CD4-positive, alpha-beta T cell (primary cell): ENCODE measurements around the gene HIVEP1. TPM values are rescaled to one million over a fixed set of nuclear protein-coding genes. Genes with fewer than 3 reads are reported as not detected.

Source experiments
- ATAC-seq: fragments of 200-7000 bp; cut with Tn5 transposase; one replicate; pipeline ENCODE4 v1.10.0; 2022; ENCODE audit warnings: mild to moderate bottlenecking; ENCODE audit not compliant: poor library complexity
- CTCF ChIA-PET: fragments of 350-600 bp; sonication (Branson Sonifier 250); formaldehyde crosslinking; loops from one replicate; lab custom pipeline; 2021; ENCODE audit warnings: antibody characterized with exemption, inconsistent platforms; lab: Charles Lee
- POLR2A ChIA-PET: fragments of 350-600 bp; sonication (Branson Sonifier 250); formaldehyde crosslinking; loops from one replicate; lab custom pipeline; 2021; ENCODE audit warnings: antibody characterized with exemption, inconsistent platforms; lab: Charles Lee
- DNase-seq, 14 experiments: peaks; one replicate each; pipeline ENCODE4 v3.0.0-alpha.2; 2013 to 2020; ENCODE audit warnings: mixed read lengths in 2 of 14
- H3K27ac ChIP-seq, 2 donors: one replicate each; pipeline versions ENCODE4 v1.5.1 to v1.7.0; 2013; ENCODE audit warnings: low read length in 2 of 2, low read depth in 1 of 2, mild to moderate bottlenecking in 1 of 2
- H3K27me3 ChIP-seq, 2 experiments: 1 replicate in 1 of 2; 2 replicates in 1 of 2; pipeline versions ENCODE4 v1.6.1 to v1.7.0; 2013; ENCODE audit warnings: low read length in 2 of 2, control low read depth in 1 of 2, mild to moderate bottlenecking in 1 of 2, moderate library complexity in 1 of 2; ENCODE audit not compliant: insufficient read depth in 2 of 2, control insufficient read depth in 1 of 2
- H3K36me3 ChIP-seq: one replicate; pipeline ENCODE4 v1.6.1; 2013; ENCODE audit warnings: low read length, control low read depth; ENCODE audit not compliant: insufficient read depth
- H3K4me1 ChIP-seq: one replicate; pipeline ENCODE4 v1.6.1; 2013; ENCODE audit warnings: low read length, control low read depth; ENCODE audit not compliant: insufficient read depth
- H3K4me3 ChIP-seq: one replicate; pipeline ENCODE4 v1.5.1; 2013; ENCODE audit warnings: mild to moderate bottlenecking, low read length, moderate library complexity
- H3K9me3 ChIP-seq, 2 experiments: 1 replicate in 1 of 2; 2 replicates in 1 of 2; pipeline versions ENCODE4 v1.6.1 to v1.7.0; 2013; ENCODE audit warnings: low read length in 2 of 2, mild to moderate bottlenecking in 2 of 2, control low read depth in 1 of 2, moderate library complexity in 1 of 2; ENCODE audit not compliant: control insufficient read depth in 1 of 2, insufficient read depth in 1 of 2
- H3K27ac Mint-ChIP-seq: one replicate; pipeline ENCODE4 v1.8.0; 2020; ENCODE audit warnings: mixed read lengths
- H3K27me3 Mint-ChIP-seq: one replicate; pipeline ENCODE4 v1.8.0; 2021; ENCODE audit warnings: mixed read lengths
- H3K36me3 Mint-ChIP-seq: one replicate; pipeline ENCODE4 v1.8.0; 2021; ENCODE audit warnings: low read depth, mixed read lengths
- H3K4me1 Mint-ChIP-seq: one replicate; pipeline ENCODE4 v1.8.0; 2021; ENCODE audit warnings: low read depth, mixed read lengths
- H3K4me3 Mint-ChIP-seq: one replicate; pipeline ENCODE4 v1.8.0; 2020; ENCODE audit warnings: mild to moderate bottlenecking, mixed read lengths
- H3K9me3 Mint-ChIP-seq: one replicate; pipeline ENCODE4 v1.8.0; 2020; ENCODE audit warnings: mixed read lengths
- intact Hi-C, 2 experiments: fragments of 100-400 bp; cut with DNase I in 1 of 2; cut with micrococcal nuclease in 1 of 2; formaldehyde crosslinking; loops; one replicate each; pipeline versions ENCODE4 v1.15.1 to v1.9.0; 2023 to 2025; cut with DNase I, micrococcal nuclease
- total RNA-seq, 174 experiments: library from RNA in 2 of 174; stranded (reverse) in 2 of 174; gene quantifications; one replicate each; pipeline ENCODE4 v1.2.3 and lab custom pipeline; 2021 to 2026
- TF ChIP-seq, protein P1 (sequence below): fragments of 200-600 bp; IDR thresholded peaks from one replicate; pipeline ENCODE4 v1.8.0; 2022; ENCODE audit warnings: antibody characterized with exemption, mild to moderate bottlenecking

Gene HIVEP1
- total RNA-seq, 2 experiments from 2014 or later, result 76.3 to 78.8 TPM

DNA sequence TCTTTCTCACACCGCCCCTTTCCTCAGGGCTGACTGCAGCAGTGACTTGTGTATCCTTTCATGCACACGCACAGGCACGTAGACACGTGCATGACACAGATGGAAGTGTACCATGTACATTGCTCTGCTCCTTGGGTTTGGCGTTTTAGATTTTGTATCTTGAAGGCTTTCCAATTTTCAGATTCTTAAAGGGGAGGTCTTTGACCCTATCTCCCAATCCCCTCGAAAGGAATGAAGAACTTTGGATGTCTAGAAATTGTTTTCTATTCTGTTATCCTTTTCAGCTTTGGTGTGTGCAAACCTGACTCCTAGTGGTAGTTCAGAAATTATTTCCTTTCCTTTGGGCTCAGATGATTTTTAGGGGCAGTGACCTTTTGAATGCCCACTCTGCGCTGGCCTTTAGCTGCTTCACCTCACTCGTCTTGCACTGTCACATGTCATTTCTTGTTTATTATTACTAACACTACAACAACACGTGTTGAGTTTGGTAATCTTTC lies 63.0 kb downstream of the HIVEP1 start:
- ATAC-seq, result peak; percentile 91
- H3K27ac Mint-ChIP-seq, result no peak overlapping the region

DNA sequence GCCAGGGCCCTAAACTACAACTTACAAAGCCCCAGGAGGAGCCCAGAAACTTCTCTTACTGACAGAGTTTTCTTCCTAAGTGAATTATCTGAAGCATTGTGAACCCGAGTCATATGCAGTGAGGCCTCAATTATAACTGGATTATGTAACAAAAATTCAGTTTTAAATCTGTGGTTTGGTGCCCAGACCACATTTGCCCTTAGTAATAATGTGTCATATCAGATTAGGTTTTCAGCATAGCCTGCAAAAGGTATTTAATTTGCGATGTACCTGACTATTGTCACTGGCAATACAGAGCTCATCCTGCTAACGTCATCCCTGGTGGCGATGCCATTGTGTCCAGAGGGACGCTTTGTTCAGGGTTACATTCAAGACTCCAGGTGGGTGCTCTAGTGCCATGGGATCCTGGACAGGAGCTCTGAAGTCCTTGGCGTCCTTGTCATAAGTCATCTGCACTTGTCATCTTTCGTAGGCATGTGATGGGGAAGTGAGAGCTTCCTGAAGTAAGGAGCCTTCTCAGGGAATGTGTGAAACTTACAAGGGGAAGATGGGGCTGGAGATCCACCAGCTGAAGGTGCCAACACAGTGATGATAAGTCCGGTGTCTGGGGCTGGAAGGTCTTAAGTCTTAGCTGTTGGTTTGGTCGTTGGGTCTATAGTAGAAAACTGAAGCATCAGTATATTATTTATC lies 65.1 kb downstream of the HIVEP1 start:
- Histone ChIP-seq H3K4me3 (no peak overlapping the region), H3K36me3 (peaks cover 12% of the 10 kb centered on the region), H3K27ac (no peak overlapping the region), H3K9me3 (no peaks in the 10 kb centered on the region), H3K4me1 (peaks cover 6% of the 10 kb centered on the region), H3K27me3 (no peaks in the 10 kb centered on the region)
- ChIA-PET POLR2A (no interaction called here), CTCF (no interaction called here)
- Mint-ChIP-seq H3K27ac (no peak overlapping the region), H3K27me3 (no peaks in the 10 kb centered on the region), H3K4me3 (no peak overlapping the region), H3K4me1 (peaks cover 70% of the 10 kb centered on the region), H3K36me3 (peaks cover 7% of the 10 kb centered on the region), H3K9me3 (no peaks in the 10 kb centered on the region)
- TF ChIP-seq, protein P1, sequence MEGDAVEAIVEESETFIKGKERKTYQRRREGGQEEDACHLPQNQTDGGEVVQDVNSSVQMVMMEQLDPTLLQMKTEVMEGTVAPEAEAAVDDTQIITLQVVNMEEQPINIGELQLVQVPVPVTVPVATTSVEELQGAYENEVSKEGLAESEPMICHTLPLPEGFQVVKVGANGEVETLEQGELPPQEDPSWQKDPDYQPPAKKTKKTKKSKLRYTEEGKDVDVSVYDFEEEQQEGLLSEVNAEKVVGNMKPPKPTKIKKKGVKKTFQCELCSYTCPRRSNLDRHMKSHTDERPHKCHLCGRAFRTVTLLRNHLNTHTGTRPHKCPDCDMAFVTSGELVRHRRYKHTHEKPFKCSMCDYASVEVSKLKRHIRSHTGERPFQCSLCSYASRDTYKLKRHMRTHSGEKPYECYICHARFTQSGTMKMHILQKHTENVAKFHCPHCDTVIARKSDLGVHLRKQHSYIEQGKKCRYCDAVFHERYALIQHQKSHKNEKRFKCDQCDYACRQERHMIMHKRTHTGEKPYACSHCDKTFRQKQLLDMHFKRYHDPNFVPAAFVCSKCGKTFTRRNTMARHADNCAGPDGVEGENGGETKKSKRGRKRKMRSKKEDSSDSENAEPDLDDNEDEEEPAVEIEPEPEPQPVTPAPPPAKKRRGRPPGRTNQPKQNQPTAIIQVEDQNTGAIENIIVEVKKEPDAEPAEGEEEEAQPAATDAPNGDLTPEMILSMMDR, result no peak
- intact Hi-C loops, result loop anchor here (2.0 to 10.0 kb wide), 2 partner anchors 352 to 422 kb away; no protein-coding TSS in a partner anchor
- ATAC-seq (no peak), DNase-seq (no peak)

More for the DNA sequence above, 63.0 kb downstream of the HIVEP1 start:
- Histone ChIP-seq H3K4me1 (peaks cover 5% of the 10 kb centered on the region), H3K36me3 (peaks cover 12% of the 10 kb centered on the region), H3K9me3 (no peaks in the 10 kb centered on the region), H3K27ac (no peak overlapping the region), H3K4me3 (no peak overlapping the region), H3K27me3 (no peaks in the 10 kb centered on the region)
- no peak overlapping the region for H3K4me3 Mint-ChIP-seq
- TF ChIP-seq, protein P1, result peak; percentile 60
- intact Hi-C loops, result loop anchor here (1.0 to 10.0 kb wide), 4 partner anchors 159 to 420 kb away; no protein-coding TSS in a partner anchor
- H3K9me3 Mint-ChIP-seq, result no peaks in the 10 kb centered on the region
- DNase-seq, result peak in 5 of 14 experiments; percentile 7 to 53 (median 29)
- peaks cover 66% of the 10 kb centered on the region for H3K4me1 Mint-ChIP-seq
- peaks cover 7% of the 10 kb centered on the region for H3K36me3 Mint-ChIP-seq
- ChIA-PET CTCF (interaction anchor here (1.2 to 1.5 kb wide), 4 partner anchors 9 to 51 kb away, joined by 3 read pairs; no protein-coding TSS in a partner anchor), POLR2A (interaction anchor here (1.2 kb wide), 1 partner anchor 9 kb away, joined by 7 read pairs; no protein-coding TSS in a partner anchor)
- H3K27me3 Mint-ChIP-seq, result no peaks in the 10 kb centered on the region

DNA sequence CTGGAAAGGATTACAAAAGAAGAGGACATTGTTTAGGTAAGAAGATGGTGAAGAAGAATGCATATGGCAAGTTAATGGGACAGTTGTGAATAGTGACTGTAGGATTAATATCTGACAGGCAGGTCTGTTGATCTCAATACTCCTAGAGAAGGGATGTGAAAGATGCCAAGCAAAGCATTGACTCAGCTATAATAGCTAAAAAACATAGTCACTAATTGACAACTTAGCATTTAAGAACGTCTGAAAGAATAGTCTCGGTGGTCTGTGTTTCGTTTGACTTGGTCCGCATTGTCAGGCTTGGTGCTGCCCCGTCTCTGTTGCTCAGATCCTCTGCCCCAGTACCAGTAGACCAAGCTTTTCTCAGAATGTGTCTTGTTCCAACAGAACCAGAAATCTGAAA lies 65.9 kb downstream of the HIVEP1 start:
- Histone ChIP-seq H3K4me3 (no peak overlapping the region), H3K4me1 (peaks cover 6% of the 10 kb centered on the region), H3K36me3 (peaks cover 12% of the 10 kb centered on the region), H3K9me3 (no peaks in the 10 kb centered on the region), H3K27ac (no peak overlapping the region), H3K27me3 (no peaks in the 10 kb centered on the region)
- ChIA-PET POLR2A (interaction anchor here (0.6 kb wide), 1 partner anchor 52 kb away, joined by 3 read pairs; no protein-coding TSS in a partner anchor), CTCF (no interaction called here)
- H3K27me3 Mint-ChIP-seq, result no peaks in the 10 kb centered on the region
- DNase-seq (no peak), ATAC-seq (no peak)
- H3K36me3 Mint-ChIP-seq, result peaks cover 7% of the 10 kb centered on the region
- no peaks in the 10 kb centered on the region for H3K9me3 Mint-ChIP-seq
- H3K4me3 Mint-ChIP-seq, result no peak overlapping the region
- TF ChIP-seq, protein P1, result no peak
- peaks cover 67% of the 10 kb centered on the region for H3K4me1 Mint-ChIP-seq
- intact Hi-C loops, result loop anchor here in 1 of 2 experiments (10.0 kb wide), 1 partner anchor 353 kb away; no protein-coding TSS in a partner anchor
- H3K27ac Mint-ChIP-seq, result no peak overlapping the region
